HG03342 (cell line): ENCODE results near the gene PHC3.

Experiments
- ATAC-seq: cut with Tn5 transposase; IDR thresholded peaks from one replicate; pipeline ENCODE4 v1.9.1; 2021; ENCODE audit warnings: mild to moderate bottlenecking, moderate library complexity; ENCODE audit not compliant: unreplicated experiment

The PHC3 gene

GRCh38 chr3:170080605-170081004 lies 100.9 kb downstream of the PHC3 start:
- no peak for ATAC-seq

GRCh38 chr3:170079536-170080165 lies 101.9 kb downstream of the PHC3 start:
- no peak for ATAC-seq

GRCh38 chr3:170078620-170079281 lies 102.8 kb downstream of the PHC3 start:
- ATAC-seq = no peak

- ATAC-seq = no peak
Measured at GRCh38 chr3:170077361-170077760, 104.2 kb downstream of the PHC3 start.

- ATAC-seq = no peak
Measured at GRCh38 chr3:170076715-170077238, 104.8 kb downstream of the PHC3 start.

GRCh38 chr3:170075441-170076091 lies 106.0 kb downstream of the PHC3 start:
- ATAC-seq = no peak

- ATAC-seq = no peak
Measured at GRCh38 chr3:170064108-170064507, 117.4 kb downstream of the PHC3 start.

- ATAC-seq = no peak
Measured at GRCh38 chr3:170063691-170064090, 117.8 kb downstream of the PHC3 start.

- no peak for ATAC-seq
Measured at GRCh38 chr3:170062769-170063168, 118.8 kb downstream of the PHC3 start.

GRCh38 chr3:170062068-170062467 lies 119.5 kb downstream of the PHC3 start:
- ATAC-seq = no peak

GRCh38 chr3:170059447-170059846 lies 122.1 kb downstream of the PHC3 start:
- ATAC-seq = no peak

- no peak for ATAC-seq
Measured at GRCh38 chr3:170058127-170058526, 123.4 kb downstream of the PHC3 start.

- ATAC-seq = no peak
Measured at GRCh38 chr3:170057550-170057949, 124.0 kb downstream of the PHC3 start.

GRCh38 chr3:170056710-170057454 lies 124.7 kb downstream of the PHC3 start:
- peak; percentile 92 for ATAC-seq

GRCh38 chr3:170055209-170055608 lies 126.3 kb downstream of the PHC3 start:
- peak; percentile 72 for ATAC-seq

GRCh38 chr3:170054204-170054603 lies 127.3 kb downstream of the PHC3 start:
- ATAC-seq = no peak

GRCh38 chr3:170052398-170052797 lies 129.1 kb downstream of the PHC3 start:
- no peak for ATAC-seq

GRCh38 chr3:170050753-170051152 lies 130.8 kb downstream of the PHC3 start:
- no peak for ATAC-seq

GRCh38 chr3:170049146-170050000 lies 132.2 kb downstream of the PHC3 start:
- ATAC-seq = no peak

- ATAC-seq = no peak
Measured at GRCh38 chr3:170047133-170047404, 134.5 kb downstream of the PHC3 start.
